Breast epithelium (tissue), 4 donors: Measurements from ENCODE around the gene ADRA2B. TPM values are rescaled to one million over a fixed set of nuclear protein-coding genes. Genes with fewer than 3 reads are reported as not detected.

Experiments used
- DNase-seq, 2 donors: peaks; one replicate each; pipeline ENCODE4 v3.0.0-alpha.2; 2019; ENCODE audit warnings: low spot score in 2 of 2
- H3K27ac ChIP-seq, 2 donors: fragments of 200-600 bp; sonication (generic) in 1 of 2; one replicate each; pipeline ENCODE4 v1.5.1; 2016 to 2019; ENCODE audit warnings: mild to moderate bottlenecking in 1 of 2
- H3K27me3 ChIP-seq, 2 donors: fragments of 200-600 bp; sonication (generic) in 1 of 2; one replicate each; pipeline versions ENCODE4 v1.5.1 to v1.6.0; 2017 to 2019; ENCODE audit warnings: control low read depth in 1 of 2, mild to moderate bottlenecking in 1 of 2
- H3K36me3 ChIP-seq: fragments of 200-600 bp; one replicate; pipeline ENCODE4 v1.5.1; 2019
- H3K4me1 ChIP-seq, 2 donors: fragments of 200-600 bp; sonication (generic); one replicate each; pipeline ENCODE4 v1.5.1; 2016 to 2019; ENCODE audit warnings: control low read depth in 1 of 2
- H3K4me3 ChIP-seq, 3 donors: fragments of 200-600 bp; sonication (generic); 1 replicate in 2 of 3; 2 replicates in 1 of 3; pipeline ENCODE4 v1.5.1; 2016 to 2019; ENCODE audit warnings: mild to moderate bottlenecking in 3 of 3, moderate library complexity in 2 of 3
- H3K9me3 ChIP-seq, 2 donors: fragments of 200-600 bp; sonication (generic) in 1 of 2; one replicate each; pipeline ENCODE4 v1.5.1; 2016 to 2019; ENCODE audit warnings: control low read depth in 1 of 2
- POLR2A ChIP-seq: fragments of 450-650 bp; IDR thresholded peaks from one replicate; pipeline ENCODE4 v1.6.1; 2016; ENCODE audit warnings: antibody characterized with exemption, mild to moderate bottlenecking, moderate library complexity
- POLR2AphosphoS5 ChIP-seq, 3 donors: sonication (generic); formaldehyde crosslinking; IDR thresholded peaks; one replicate each; pipeline ENCODE4 v1.6.1; 2017; ENCODE audit warnings: antibody characterized with exemption in 3 of 3
- intact Hi-C: fragments of 100-400 bp; cut with DNase I; formaldehyde crosslinking; loops from one replicate; pipeline ENCODE4 v1.15.1; 2023; ENCODE audit warnings: low total_unique reads
- total RNA-seq, 3 donors: library from RNA; depleted of rRNA; stranded (reverse); fragments of >200 nt; gene quantifications; one replicate each; pipeline ENCODE4 v1.1.0, GENCODE V29; 2016
- TF ChIP-seq, protein P1 (sequence below), 3 donors: fragments of 450-650 bp; IDR thresholded peaks; one replicate each; pipeline ENCODE4 v1.5.1; 2016 to 2017; ENCODE audit warnings: antibody characterized with exemption in 3 of 3, mild to moderate bottlenecking in 3 of 3, moderate library complexity in 3 of 3

ADRA2B gene
- total RNA-seq, 3 donors from 2014 or later, result 1.3 to 1.6 (median 1.4) TPM

DNA sequence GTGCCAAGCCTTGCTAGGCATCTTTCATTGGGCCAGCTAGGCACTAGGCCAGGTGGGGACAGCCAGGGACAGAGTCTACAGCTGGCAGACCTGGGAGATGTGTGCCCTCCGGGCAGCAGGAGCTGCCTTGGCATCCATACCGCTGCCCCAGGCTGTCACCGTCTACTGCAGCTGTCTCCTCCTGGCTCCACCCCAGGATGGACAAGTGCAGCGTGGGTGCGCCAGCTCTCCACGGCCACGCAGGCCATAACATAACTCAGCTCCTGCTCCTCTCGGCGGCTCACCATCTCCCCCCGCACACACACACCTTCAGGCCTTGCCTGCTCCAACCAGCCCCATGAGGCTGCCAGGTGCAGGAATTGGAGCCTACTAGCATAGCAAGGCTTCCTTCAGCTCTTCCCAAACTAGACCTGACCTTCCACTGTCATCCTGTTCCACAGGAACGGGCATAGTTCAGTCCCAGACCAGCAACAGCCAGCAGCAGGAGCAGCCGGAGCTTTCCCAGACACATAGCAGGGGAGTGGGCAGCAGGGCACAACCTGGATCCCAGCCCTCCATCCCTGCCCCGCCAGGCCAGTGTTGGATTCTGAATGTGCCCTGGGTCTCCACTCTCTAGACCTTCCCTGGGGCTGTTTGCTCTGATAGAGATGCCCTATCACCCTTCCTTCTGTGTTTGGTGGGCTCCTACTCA lies 2.5 kb upstream of the ADRA2B start:
- H3K27me3 ChIP-seq, result peaks cover 0 to 4% of the 10 kb centered on the region in 2 donors
- H3K27ac ChIP-seq, result no peak overlapping the region
- no peaks in the 10 kb centered on the region for H3K36me3 ChIP-seq
- DNase-seq, result peak in 1 of 2 donors; percentile 46
- no peak overlapping the region for H3K4me3 ChIP-seq
- TF ChIP-seq POLR2AphosphoS5 (IDR thresholded peaks at IDR 0.05), result no peak
- TF ChIP-seq POLR2A, result no peak
- TF ChIP-seq, protein P1, sequence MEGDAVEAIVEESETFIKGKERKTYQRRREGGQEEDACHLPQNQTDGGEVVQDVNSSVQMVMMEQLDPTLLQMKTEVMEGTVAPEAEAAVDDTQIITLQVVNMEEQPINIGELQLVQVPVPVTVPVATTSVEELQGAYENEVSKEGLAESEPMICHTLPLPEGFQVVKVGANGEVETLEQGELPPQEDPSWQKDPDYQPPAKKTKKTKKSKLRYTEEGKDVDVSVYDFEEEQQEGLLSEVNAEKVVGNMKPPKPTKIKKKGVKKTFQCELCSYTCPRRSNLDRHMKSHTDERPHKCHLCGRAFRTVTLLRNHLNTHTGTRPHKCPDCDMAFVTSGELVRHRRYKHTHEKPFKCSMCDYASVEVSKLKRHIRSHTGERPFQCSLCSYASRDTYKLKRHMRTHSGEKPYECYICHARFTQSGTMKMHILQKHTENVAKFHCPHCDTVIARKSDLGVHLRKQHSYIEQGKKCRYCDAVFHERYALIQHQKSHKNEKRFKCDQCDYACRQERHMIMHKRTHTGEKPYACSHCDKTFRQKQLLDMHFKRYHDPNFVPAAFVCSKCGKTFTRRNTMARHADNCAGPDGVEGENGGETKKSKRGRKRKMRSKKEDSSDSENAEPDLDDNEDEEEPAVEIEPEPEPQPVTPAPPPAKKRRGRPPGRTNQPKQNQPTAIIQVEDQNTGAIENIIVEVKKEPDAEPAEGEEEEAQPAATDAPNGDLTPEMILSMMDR (IDR thresholded peaks at IDR 0.05), result no peak
- H3K9me3 ChIP-seq, result no peaks in the 10 kb centered on the region
- peaks cover 3 to 12% of the 10 kb centered on the region in 2 donors for H3K4me1 ChIP-seq
- intact Hi-C loops, result loop anchor here (10.0 kb wide), 2 partner anchors 94 to 964 kb away; partner anchors contain the start of gene ZNF514

DNA sequence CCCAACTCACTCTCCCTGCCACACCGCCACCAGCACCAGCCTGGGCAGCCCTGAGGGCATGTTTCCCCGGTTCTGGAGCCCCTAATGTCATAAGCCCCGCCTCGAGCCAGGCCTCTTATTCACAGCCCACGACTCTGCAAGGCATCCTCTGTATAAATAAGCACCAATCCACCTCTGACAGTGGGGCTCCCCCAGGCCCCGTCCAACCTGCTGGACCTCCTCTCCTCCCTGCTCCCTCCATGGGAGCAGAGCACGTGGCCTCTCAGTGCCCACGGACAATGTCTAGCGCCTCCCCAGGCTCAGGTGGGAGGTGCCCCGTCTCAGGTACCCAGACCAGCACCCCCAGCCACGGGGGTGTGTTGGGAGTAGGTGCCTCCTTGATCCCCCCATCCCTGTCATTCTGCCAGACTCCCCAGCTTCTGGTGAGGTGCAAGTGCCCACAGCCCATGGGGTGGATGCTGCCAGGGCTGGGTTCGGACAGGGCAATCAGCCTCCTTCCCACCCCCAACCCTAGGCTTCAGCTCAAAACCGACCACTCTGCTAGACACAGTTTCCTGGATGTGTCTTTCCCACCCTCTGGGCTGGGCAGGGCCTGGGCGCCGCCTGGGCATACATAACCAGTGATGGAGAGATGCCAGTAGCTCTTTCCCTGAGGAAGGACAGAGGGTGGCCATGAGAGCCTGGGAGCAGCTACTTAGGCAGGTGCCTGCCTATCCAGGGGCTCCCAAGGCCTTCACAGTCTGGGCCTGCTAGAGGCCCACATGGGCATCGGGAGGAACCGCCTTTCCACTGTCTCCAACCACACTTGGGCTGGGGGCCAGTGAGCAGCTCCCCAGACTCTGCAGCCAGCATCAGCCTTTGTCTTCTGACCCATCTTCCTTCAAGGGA lies 1.6 kb upstream of the ADRA2B start:
- H3K9me3 ChIP-seq, result no peaks in the 10 kb centered on the region
- H3K36me3 ChIP-seq, result no peaks in the 10 kb centered on the region
- TF ChIP-seq POLR2A (no peak), POLR2AphosphoS5 (IDR thresholded peaks at IDR 0.05) (no peak)
- TF ChIP-seq, protein P1 (IDR thresholded peaks at IDR 0.05), result no peak
- no peak for DNase-seq
- peak overlapping the region in 2 of 3 donors; percentile 56 to 91 for H3K4me3 ChIP-seq
- peaks cover 3 to 12% of the 10 kb centered on the region in 2 donors for H3K4me1 ChIP-seq
- H3K27ac ChIP-seq, result no peak overlapping the region
- peaks cover 0 to 4% of the 10 kb centered on the region in 2 donors for H3K27me3 ChIP-seq
- intact Hi-C loops, result loop anchor here (10.0 kb wide), 2 partner anchors 93 to 963 kb away; partner anchors contain the start of gene ZNF514

DNA sequence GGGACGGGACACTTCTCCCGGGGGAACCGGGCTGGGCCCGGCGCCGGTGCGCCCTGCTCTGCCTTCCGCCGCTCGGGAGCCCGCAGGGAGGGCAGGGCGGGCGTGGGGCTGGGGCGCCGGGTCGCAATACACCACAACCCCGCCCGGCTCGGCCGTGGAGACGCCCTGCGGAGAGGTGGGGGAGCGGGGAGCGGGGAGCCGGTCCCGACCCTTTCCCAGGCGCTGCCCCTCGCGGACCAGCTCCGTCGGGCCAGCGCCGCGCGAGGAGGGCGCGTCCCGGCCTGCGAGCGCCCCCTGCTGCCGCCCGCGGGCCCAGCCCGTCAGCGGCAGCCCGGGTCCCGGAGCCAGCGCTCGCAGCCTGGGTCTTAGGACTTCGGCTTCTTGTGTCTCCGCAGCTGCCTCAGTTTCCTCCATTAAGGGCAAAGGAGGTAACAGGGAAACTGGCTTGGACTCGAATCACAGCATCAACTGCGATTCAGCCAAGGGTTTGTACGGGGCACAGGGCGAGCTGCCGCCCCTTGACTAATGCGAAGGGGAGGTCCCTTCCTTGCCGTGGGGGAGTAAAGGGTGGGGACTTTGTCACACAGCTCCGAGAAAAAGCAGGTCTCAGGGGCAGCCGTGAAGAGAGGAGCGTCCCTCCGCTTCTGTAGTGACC lies 635 bp upstream of the ADRA2B start:
- peak overlapping the region; percentile 53 to 77 for H3K27ac ChIP-seq
- no peak for DNase-seq
- intact Hi-C loops, result loop anchor here (10.0 kb wide), 2 partner anchors 92 to 962 kb away; partner anchors contain the start of gene ZNF514
- no peaks in the 10 kb centered on the region for H3K36me3 ChIP-seq
- peak overlapping the region; percentile 49 to 91 (median 56) for H3K4me3 ChIP-seq
- H3K9me3 ChIP-seq, result no peaks in the 10 kb centered on the region
- TF ChIP-seq, protein P1 (IDR thresholded peaks at IDR 0.05), result peak in 2 of 3 donors; percentile 32 to 92
- TF ChIP-seq POLR2AphosphoS5 (IDR thresholded peaks at IDR 0.05), result no peak
- H3K27me3 ChIP-seq, result peaks cover 0 to 4% of the 10 kb centered on the region in 2 donors
- H3K4me1 ChIP-seq, result peaks cover 3 to 12% of the 10 kb centered on the region in 2 donors

DNA sequence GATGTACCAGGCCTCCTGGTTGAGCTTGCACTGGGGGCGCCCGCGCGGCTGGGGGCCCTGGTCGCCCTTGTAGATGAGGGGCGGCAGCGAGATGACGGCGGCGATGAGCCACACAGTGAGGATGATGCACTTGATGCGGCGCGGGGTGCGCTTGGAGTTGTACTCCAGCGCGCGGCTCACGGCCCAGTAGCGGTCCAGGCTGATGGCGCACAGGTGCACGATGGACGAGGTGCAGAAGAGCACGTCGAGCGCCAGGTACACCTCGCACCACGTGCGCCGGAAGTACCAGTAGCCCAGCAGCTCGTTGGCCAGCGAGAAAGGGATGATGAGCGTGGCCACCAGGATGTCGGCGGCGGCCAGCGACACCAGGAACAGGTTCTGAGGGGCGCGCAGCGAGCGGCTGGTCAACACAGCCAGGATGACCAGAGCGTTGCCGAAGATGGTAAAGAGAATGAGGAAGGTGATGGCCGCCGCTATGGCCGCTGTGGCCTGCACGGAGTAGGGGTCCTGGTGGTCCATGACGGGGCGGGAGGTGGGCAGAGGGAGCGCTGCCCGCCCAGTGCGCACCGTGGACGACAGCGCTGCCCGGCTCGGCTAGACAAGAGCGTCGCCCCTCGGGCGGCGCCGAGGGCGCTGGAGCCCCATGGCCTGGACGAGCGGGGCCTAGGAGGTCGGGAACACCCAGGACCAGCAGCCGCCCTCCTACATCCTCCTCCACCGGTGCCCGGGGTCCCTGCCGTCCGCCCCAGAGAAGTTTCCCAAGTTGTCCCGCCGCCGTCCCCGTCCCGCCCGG lies 544 bp downstream of the ADRA2B start:
- TF ChIP-seq POLR2A (no peak), POLR2AphosphoS5 (IDR thresholded peaks at IDR 0.05) (no peak)
- TF ChIP-seq, protein P1 (IDR thresholded peaks at IDR 0.05), result no peak
- peaks cover 3 to 12% of the 10 kb centered on the region in 2 donors for H3K4me1 ChIP-seq
- H3K27me3 ChIP-seq, result peaks cover 0 to 4% of the 10 kb centered on the region in 2 donors
- no peaks in the 10 kb centered on the region for H3K9me3 ChIP-seq
- peak overlapping the region; percentile 49 to 91 (median 56) for H3K4me3 ChIP-seq
- intact Hi-C loops, result loop anchor here (10.0 kb wide), 2 partner anchors 91 to 961 kb away; partner anchors contain the start of gene ZNF514
- no peak overlapping the region for H3K27ac ChIP-seq
- H3K36me3 ChIP-seq, result no peaks in the 10 kb centered on the region
- DNase-seq, result no peak
